IPS-NIHi7 (cell line): Measurements from ENCODE around the gene DAPK3.
"Not testable (repeated sequence)": the region's sequence is repeated elsewhere in the genome, so short reads cannot be mapped to it uniquely, and the experiment has no call there.

Source experiments
- DNase-seq: peaks from one replicate; pipeline ENCODE4 v3.0.0; 2012; ENCODE audit warnings: mixed read lengths; ENCODE audit errors: extremely low spot score

DAPK3 gene

DNA sequence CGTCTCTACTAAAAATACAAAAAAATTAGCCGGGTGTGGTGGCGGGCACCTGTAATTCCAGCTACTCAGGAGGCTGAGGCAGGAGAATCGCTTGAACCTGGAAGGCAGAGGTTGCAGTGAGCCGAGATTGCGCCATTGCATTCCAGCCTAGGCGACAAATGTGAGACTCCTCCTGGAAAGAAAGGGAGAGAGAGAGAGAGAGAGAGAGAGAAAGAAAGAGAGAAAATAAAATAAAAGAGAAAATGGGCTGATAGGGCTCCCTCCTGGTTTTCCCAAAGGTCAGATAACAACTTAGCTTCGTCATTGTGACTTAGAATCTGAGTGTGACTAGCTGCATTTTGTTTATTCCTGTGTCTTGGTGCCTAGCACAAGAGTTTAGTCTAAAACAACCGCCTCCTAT lies 34.5 kb upstream of the DAPK3 start:
- not testable (repeated sequence) for DNase-seq

DNA sequence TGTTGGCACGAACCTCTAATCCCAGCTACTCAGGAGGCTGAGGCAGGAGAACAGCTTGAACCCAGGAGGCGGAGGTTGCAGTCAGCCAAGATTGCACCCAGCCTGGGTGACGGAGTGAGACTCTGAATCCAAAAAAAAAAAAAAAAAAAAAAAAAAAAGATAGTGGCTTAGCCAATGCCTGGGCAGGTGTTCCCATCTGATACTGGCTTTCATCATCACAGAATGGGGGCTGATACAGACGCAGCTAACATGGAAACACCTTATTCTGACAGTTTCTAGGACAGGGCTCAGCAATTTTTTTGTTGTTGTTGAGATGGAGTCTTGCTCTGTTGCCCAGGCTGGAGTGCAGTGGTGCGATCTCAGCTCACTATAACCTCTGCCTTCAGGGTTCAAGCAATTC lies 29.9 kb upstream of the DAPK3 start:
- DNase-seq: not testable (repeated sequence)

DNA sequence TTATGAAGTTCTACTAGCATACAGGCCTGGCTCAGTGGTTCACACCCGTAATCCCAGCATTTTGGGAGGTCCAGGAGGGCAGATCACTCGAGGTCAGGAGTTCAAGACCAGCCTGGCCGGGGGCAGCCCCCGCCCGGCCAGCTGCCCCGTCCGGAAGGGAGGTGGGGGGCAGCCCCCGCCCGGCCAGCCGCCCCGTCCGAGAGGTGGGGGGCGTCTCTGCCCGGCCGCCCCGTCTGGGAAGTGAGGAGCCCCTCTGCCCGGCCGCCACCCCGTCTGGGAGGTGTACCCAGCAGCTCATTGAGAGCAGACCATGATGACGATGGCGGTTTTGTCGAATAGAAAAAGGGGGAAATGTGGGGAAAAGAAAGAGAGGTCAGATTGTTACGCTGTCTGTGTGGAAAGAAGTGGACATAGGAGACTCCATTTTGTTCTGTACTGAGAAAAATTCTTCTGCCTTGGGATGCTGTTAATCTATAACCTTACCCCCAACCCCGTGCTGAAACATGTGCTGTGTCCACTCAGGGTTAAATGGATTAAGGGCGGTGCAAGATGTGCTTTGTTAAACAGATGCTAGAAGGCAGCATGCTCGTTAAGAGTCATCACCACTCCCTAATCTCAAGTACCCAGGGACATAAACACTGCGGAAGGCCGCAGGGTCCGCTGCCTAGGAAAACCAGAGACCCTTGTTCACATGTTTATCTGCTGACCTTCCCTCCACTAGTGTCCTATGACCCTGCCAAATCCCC lies 27.9 kb upstream of the DAPK3 start:
- DNase-seq: not testable (repeated sequence)

- DNase-seq: no peak
These were observed 24.7 kb upstream of the DAPK3 start for GRCh38 chr19:3995607-3996006.

- DNase-seq: no peak
These were observed 19.9 kb upstream of the DAPK3 start for GRCh38 chr19:3990815-3991117.

DNA sequence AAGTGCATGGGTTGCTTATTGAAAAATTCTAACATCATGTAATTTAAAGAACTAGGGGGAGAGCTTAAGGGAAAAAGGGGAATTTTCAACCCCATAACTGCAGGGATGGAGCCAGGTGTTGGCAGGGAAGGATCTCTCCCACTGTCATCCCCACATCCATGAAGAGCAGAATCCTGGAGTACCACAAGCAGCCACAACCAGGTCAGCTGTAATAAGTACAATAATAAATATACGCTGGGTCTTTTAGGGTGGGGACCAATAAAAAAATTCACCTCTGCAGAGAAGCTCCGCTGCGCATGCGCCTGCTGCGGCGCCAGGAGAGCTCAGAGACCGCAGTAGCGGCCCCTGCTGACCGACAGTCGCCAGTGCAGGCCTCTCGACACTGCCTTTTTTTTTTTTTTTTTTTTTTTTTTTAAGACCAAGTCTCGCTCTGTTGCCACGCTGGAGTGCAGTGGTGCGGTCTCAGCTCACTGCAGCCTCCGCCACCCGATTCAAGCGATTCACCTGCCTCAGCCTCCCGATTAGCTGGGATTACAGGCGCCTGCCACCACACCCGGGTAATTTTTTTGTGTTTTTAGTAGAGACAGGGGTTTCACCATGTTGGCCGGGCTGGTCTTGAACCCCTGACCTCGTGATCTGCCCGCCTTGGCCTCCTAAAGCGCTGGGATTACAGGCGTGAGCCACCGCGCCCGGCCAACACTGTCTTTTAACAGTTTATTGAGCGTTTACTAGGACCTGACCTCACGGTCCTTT lies 16.9 kb upstream of the DAPK3 start:
- peak; percentile 74 for DNase-seq

DNA sequence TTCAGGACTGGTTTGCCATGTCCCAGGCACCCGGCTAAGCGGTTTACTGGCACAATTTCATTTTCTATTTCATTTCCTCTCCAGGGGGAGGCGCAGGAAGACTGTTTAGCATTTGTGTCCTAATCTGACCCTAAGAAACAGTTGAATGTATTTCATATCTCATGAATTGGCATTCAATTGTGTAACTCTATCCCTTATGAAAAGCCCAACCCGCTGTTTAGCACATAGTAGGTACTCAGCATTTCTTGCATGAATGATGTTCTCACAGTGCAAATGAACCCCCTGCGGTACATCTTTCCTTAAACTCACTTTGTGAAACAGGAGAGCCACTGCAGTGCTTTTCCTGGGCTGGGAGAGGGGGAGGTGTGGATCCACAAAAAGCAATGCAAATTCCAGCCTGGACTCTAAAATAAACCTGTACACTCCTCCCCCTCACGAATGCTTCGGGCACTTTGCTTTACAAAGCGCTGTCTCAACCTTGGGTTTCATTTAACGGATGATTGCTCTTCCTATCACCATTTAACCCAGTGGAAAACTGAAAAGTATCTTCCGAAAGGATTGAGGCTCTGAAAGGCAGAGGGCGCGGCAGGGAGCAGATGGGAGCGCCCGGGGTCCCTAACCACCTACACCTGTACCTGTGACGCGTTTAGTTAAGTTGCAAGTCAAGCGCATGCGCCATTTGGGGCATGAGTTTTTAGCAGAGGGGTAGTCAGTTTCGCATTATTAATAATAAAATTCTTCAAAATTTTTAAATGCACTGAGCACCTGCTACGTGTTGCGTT lies 15.6 kb upstream of the DAPK3 start:
- DNase-seq: peak; percentile 61

DNA sequence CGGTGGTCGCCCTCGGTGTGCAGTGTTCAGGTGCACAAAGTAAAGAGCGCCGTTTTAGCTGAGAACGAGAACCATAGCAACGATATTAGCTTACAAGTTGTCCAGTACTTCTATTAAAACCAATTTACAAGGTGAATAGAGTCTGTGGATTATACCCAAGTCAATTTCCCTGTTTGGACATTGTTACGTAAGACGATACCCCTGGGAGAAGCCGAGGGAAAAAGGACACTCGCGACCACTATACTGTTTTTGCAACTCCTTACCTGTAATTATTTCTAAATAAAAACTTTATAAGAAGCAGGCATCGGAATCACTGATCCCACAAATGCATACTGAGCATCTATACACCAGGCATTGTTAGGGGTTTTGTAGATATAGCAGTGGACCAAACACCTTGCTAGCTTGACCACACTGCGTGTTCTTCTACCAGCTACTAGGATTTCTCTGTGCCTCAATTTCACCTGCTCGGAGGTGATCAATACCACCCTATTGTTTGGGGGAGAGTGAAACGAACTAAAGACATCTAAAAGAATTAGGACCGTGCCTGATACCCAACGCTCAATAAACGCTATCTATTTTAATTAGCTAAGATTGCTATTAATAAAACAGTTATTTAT lies 14.9 kb upstream of the DAPK3 start:
- DNase-seq: no peak

DNA sequence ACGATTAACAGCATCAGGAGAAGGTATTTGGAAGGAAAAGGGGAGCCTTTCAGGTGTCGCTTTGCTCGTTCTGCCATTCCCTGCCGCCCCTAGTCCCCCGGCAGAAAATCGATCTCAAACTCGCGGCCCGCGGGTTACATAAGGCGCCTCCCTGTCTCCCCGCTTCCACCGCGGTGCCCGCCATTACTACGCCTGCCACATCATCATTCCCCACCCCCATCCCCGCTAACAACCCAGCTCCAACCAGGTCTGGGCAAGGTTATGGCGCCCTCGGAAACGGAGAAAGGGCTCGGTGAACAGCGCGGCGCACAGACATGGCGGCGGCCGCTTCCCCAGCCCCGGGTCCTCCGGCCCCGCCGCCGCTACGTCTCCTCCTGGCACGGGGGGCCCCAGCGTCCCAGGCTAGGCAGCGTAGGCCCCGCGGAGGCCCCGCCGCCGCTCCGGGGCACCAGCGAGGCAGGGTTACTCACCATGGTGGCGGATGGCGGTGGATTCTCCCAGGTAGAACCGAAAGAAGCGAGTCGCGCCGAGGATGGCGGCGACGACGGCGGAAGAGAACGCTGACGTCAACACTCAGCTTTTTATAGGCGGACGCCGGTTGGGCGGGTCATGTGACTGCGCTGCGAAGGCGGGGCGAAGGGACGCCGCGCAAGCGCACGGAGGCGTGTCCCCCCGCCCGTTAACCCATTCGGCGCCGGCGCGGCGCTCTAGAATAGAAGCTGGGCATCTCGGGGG lies 14.2 kb upstream of the DAPK3 start, which contains the start of gene EEF2:
EEF2 (minus strand) TSS at position 556 of the 735 bp plus-strand sequence; CDS start at position 473, 83 bp downstream.
- DNase-seq: peak; percentile 87

DNA sequence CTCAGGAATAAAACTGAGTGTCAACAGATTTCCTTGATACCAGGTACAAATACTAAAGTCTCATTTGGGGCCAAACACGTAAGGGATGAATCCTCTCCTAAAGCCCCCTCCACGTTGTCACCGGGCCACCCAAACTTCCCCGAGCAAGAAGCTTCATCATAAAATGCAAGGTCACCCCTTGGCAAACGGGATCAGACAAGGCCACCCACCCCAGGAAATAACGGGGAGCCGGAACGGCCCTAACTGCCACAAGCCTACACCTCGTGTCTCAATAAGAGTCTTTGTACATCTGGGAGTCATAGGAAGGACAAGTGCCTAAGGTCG lies 13.6 kb upstream of the DAPK3 start:
- DNase-seq: no peak

GRCh38 chr19:3983936-3984583 lies 13.2 kb upstream of the DAPK3 start:
- no peak for DNase-seq

DNA sequence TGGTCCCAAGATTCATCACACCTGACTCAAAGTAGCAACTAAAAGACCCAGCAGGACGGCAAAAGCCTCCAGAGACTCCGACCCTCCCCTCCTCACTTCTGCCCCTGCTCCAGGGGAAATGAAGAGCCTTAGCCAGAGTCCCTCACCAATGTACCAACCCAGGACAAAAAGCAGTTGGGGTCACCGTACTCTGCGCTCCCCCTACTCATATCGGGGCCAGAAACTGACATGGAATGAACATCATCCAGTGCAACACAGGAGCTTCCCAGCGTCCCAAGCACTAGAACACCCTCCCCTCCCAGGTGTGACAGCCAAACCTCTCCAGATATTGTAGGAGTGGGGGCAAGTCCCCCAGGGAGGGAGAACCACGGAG lies 12.6 kb upstream of the DAPK3 start:
- DNase-seq: no peak

DNA sequence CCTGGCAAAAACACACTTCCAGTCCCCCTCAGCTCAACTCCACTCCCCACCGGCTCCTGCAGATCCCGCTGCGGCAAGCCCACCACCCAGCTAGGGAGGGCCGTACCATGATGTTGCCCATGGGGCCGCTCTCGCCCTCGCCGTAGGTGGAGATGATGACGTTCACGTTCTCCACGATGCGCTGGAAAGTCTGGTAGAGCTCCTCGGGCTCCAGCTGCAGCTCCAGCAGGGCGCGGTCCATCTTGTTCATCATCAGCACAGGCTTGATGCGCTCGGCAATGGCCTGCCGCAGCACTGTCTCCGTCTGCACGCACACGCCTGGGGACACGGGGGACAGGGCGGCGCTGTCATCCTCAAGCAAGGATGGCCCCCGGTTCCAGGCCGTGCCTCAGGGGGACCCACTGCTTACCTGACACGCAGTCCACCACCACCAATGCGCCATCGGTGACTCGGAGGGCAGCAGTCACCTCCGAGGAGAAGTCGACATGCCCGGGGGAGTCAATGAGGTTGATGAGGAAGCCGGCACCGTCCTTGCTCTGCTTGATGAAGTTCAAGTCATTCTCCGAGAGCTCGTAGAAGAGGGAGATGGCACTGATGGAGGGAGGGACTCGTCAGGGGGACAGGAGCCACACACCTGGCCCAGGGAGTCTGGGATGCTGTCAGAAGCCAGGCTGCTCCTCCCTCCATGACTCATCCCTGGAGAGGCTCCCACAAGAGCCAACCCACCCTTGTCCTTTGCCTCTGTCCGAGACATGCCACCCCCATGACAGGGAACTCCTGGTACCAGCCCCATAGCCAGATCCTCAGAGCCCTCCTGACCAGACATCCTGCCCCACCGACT lies 12.0 kb upstream of the DAPK3 start:
- DNase-seq: no peak

- no peak for DNase-seq
These were observed 11.1 kb upstream of the DAPK3 start for GRCh38 chr19:3981736-3982681.

DNA sequence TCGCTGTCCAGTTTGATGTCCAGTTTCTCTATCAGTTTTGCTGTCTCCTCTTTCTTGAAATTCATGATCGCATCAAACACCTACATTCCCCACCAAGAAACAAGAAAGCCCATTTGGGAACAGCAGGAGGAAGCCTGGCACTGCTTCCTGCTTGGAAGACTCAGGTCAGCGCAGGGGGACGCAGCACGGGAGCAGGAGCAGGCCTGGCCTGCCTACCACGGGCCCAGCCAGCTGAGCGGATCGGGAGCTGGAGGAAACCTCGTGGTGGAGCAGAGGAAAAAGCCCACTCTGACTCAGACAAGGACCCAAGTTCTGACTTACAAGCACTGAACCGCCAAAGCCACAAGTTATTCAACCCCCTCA lies 10.5 kb upstream of the DAPK3 start:
- DNase-seq: no peak

DNA sequence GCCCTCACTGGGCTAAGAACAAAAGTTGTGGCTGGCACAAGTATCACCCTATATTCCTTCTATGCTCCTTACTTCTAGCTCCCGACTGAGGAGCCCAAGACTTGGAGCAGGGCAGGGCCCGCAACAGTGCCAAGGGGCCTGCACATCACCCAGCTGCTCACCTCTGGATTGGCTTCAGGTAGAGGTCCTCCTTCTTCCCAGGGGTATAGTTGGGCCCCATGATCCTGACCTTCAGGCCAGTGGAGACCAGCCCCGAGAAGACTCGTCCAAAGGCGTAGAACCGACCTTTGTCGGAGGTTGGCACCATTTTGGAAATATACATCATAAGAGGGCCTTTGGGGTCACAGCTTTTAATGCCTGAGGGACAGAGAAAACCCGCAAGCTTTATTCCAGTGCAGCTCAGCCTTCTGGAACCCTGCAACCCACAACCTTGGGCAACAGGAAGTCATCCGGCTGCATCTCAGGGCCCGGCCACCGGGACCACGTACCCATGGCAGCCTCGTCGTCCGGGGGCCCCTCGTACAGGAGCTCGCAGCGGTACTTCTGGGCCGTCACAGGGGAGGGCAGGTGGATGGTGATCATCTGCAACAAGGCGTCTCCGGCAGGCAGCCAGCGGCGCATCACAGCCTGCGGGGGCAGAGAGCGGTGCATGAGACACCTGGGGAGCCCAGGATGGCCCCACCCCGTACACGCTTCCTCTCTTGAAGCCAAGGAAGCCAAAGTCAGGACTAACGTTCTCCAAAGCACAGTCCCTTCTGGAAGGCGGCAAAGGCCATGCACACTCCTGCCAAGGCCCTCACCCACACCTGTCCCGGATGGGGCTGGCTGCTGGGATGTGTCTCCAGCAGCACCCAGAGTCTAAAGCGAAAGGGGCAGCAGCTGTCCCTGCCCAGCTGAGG lies 9.7 kb upstream of the DAPK3 start:
- DNase-seq: no peak

GRCh38 chr19:3979674-3980352 lies 8.9 kb upstream of the DAPK3 start:
- DNase-seq: no peak

DNA sequence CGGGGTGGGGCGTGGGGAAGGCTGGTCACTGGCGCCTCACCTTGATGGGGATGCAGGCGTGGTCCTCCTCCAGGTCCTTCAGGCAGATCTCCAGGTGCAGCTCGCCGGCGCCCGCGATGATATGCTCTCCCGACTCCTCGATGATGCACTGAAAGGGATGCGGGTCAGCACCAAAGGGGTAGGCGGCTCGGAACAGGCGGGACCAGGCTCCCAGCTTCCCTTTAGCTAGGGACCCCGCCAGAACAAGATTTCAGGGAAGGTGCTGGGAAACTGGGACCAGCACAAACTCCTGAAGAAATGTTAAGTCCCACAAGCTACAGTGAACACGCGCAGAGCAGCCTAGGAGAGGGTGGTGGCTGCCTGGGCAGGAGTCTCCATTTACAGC lies 8.4 kb upstream of the DAPK3 start:
- DNase-seq: no peak
